ENCODE results near the gene NAAA.

GRCh38 chr4:75963558-75963957 is 22.7 kb upstream of the NAAA start:
- TF ChIP-seq CTCF (IDR thresholded peaks at IDR 0.05) = no peak
- TF ChIP-seq POLR2A (IDR thresholded peaks at IDR 0.05) = no peak

Measured in suprapubic skin (tissue), 3 donors.